Measurements from ENCODE around the gene ARSB. TPM values are rescaled to one million over a fixed set of nuclear protein-coding genes. Genes with fewer than 3 reads are reported as not detected.

ARSB gene
- total RNA-seq, 2 experiments from 2014 or later: 9.2 TPM

- BruUV-seq (replicated peaks): TSS peak; percentile 96
- TF ChIP-seq CTCF (conservative IDR thresholded peaks at IDR 0.05; ENCODE audit: low read length): no peak
- TF ChIP-seq EZH2phosphoT487 (IDR thresholded peaks at IDR 0.05; ENCODE audit: borderline replicate concordance, low read depth, low read length): no peak
- no peaks in the 10 kb centered on the region for H3K79me2 ChIP-seq (ENCODE audit: insufficient read depth, low read depth, low read length)
- peak; percentile 97 for DNase-seq (ENCODE audit: low spot score)
- H3K4me2 ChIP-seq (ENCODE audit: low read length): peak overlapping the region; percentile 75
- H4K20me1 ChIP-seq (ENCODE audit: insufficient read depth, low read length): no peaks in the 10 kb centered on the region
- intact Hi-C loops (cut with micrococcal nuclease; ENCODE audit: unreplicated experiment): loop anchor here (1.0 to 10.0 kb wide), 4 partner anchors 8 to 1457 kb away; no protein-coding TSS in a partner anchor
- ChIA-PET CTCF (ENCODE audit: unreplicated experiment) (interaction anchor here (0.7 to 0.8 kb wide), 2 partner anchors 62 to 64 kb away, joined by 3 read pairs; no protein-coding TSS in a partner anchor), POLR2A (interaction anchor here (0.6 to 4.6 kb wide), 23 partner anchors 8 to 1555 kb away, joined by 3 to 60 read pairs (median 4); no protein-coding TSS in a partner anchor)
- no peaks in the 10 kb centered on the region for H3K9me2 ChIP-seq (ENCODE audit: insufficient read depth, low read length)
- H3K36me3 ChIP-seq (ENCODE audit: insufficient read depth, low read length): 0 out of 2 replicates have a peak, but pooled peaks cover 3% of the 10 kb centered on the region
- peak overlapping the region; percentile 41; the same call in 1 of the 2 replicates for H2AFZ ChIP-seq (ENCODE audit: low read length)
- peak overlapping the region; percentile 53 for H3K4me3 ChIP-seq (ENCODE audit: low read depth, low read length, poor library complexity, severe bottlenecking)
- H3K9me3 ChIP-seq (ENCODE audit: low read length): peaks cover 7% of the 10 kb centered on the region; the same call in 1 of the 2 replicates
- peaks cover 94% of the 10 kb centered on the region for H3K4me1 ChIP-seq (ENCODE audit: insufficient read depth, low read length, poor library complexity, severe bottlenecking)
- H3K27ac ChIP-seq (ENCODE audit: low read depth, low read length, poor library complexity, severe bottlenecking): peak overlapping the region; percentile 99
These were observed 257.0 kb downstream of the ARSB start for GRCh38 chr5:78727786-78728761.

Small RNAs within 50 kb of the gene (small RNA-seq; reads per million reads assigned to genes)
- not detected for gene AC025755.1

Other genes with a start within 250 kb of the ARSB start
- gene DMGDH, start 84.4 kb upstream of the ARSB start, total RNA-seq (2014; rRNA removed; shearing (Covaris generic)): not detected in 2 replicates
- gene DMGDH, start 84.4 kb upstream of the ARSB start, total RNA-seq (2022): 1.1 and 1.5 TPM in 2 replicates
- not detected in 2 replicates for gene BHMT2, start 84.5 kb upstream of the ARSB start, total RNA-seq (2014; rRNA removed; shearing (Covaris generic))
- not detected in 2 replicates for gene BHMT2, start 84.5 kb upstream of the ARSB start, total RNA-seq (2022)
- not detected in 2 replicates for gene BHMT, start 126.5 kb upstream of the ARSB start, total RNA-seq (2014; rRNA removed; shearing (Covaris generic))
- gene BHMT, start 126.5 kb upstream of the ARSB start, total RNA-seq (2022): not detected in 2 replicates

All from OCI-LY7 (cell line).